Measurements from ENCODE around the gene OR8D4. TPM values are rescaled to one million over a fixed set of nuclear protein-coding genes. Genes with fewer than 3 reads are reported as not detected.

Gene OR8D4
- total RNA-seq, 1 experiment from 2014 or later: not detected

Other genes with a start within 250 kb of the OR8D4 start
- 0.09 and 0.15 TPM in 2 replicates for gene SCN3B, start 247.5 kb upstream of the OR8D4 start, total RNA-seq (2014; rRNA removed; shearing (Covaris generic))
- 10.7 and 12.2 TPM in 2 replicates for gene ZNF202, start 160.5 kb upstream of the OR8D4 start, total RNA-seq (2014; rRNA removed; shearing (Covaris generic))
- not detected in 2 replicates for gene OR6X1, start 147.6 kb upstream of the OR8D4 start, total RNA-seq (2014; rRNA removed; shearing (Covaris generic))
- not detected in 2 replicates for gene OR6M1, start 95.8 kb upstream of the OR8D4 start, total RNA-seq (2014; rRNA removed; shearing (Covaris generic))
- gene TMEM225, start 16.5 kb upstream of the OR8D4 start, total RNA-seq (2014; rRNA removed; shearing (Covaris generic)): not detected in 2 replicates
- gene OR4D5, start 37.5 kb downstream of the OR8D4 start, total RNA-seq (2014; rRNA removed; shearing (Covaris generic)): not detected in 2 replicates
- gene OR6T1, start 41.7 kb downstream of the OR8D4 start, total RNA-seq (2014; rRNA removed; shearing (Covaris generic)): not detected in 2 replicates
- not detected in 2 replicates for gene OR10S1, start 75.6 kb downstream of the OR8D4 start, total RNA-seq (2014; rRNA removed; shearing (Covaris generic))
- not detected in 2 replicates for gene OR10G6, start 93.0 kb downstream of the OR8D4 start, total RNA-seq (2014; rRNA removed; shearing (Covaris generic))
- not detected in 2 replicates for gene OR10G4, start 110.8 kb downstream of the OR8D4 start, total RNA-seq (2014; rRNA removed; shearing (Covaris generic))
- gene OR10G9, start 120.8 kb downstream of the OR8D4 start, total RNA-seq (2014; rRNA removed; shearing (Covaris generic)): not detected in 2 replicates
- not detected in 2 replicates for gene OR10G8, start 124.6 kb downstream of the OR8D4 start, total RNA-seq (2014; rRNA removed; shearing (Covaris generic))
- gene OR10G7, start 139.2 kb downstream of the OR8D4 start, total RNA-seq (2014; rRNA removed; shearing (Covaris generic)): not detected in 2 replicates
- 15.8 and 16.4 TPM in 2 replicates for gene VWA5A, start 213.3 kb downstream of the OR8D4 start, total RNA-seq (2014; rRNA removed; shearing (Covaris generic))

Data from NCI-H460 (cell line).